Hepatic stellate cell (primary cell): Measurements from ENCODE around the gene CPSF3.

Experiments used
- DNase-seq: peaks from one replicate; pipeline ENCODE4 v3.0.0; 2011; ENCODE audit warnings: low spot score

Gene CPSF3

DNA sequence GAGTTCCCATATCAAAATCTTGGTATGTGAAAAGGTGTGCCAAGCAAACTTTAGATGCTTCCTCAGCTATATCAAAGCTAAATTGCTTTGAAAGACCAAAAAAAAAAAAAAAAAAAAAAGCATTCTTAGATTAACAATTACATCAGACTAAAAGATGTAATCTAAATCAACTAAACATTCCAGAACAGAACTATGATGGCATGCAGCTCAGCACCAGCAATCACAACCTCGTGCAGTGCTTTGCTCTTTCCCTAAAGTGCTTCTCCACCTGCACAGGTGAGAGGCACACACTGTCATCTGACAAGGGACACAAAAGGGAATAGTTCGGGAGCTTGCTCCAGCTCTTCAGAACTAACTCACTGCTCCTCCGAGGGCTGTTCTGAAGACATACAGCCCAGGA lies 94.7 kb downstream of the CPSF3 start:
- no peak for DNase-seq

DNA sequence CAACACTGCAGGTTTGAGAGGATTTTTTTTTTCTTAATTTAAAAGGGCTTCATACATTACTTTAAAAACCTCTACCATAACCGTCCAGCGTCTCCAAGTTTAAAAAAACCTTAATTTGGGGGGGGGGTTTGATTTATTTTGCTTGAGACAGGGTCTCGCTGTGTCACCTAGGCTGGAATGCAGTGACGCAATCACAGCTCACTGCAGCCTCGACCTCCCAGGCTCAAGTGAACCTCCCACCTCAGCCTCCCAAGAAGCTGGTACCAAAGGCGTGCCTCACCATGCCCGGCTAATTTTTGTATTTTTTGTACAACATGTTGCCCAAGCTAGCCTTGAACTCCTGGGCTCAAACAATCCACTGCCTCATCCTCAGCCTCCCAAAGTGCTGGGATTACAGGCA lies 95.3 kb downstream of the CPSF3 start:
- no peak for DNase-seq

DNA sequence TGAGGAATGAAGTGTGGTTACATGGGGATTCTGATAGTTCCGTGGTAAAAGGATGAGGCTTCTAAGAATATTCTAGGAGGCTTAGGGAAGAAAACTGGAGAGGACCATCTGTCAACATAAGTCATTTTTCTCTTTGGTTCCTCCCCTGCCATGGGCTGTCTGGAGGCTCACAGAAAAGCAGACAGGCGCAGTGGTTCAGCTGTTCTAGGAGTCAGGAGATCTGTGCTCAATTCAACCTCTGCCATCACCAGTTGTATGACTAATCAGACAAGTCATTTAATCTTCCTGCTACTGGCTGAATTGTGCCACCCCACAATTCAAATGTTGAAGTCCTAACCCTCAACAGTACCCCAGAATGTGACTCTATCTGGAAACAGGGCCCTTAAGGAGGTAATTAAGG lies 95.8 kb downstream of the CPSF3 start:
- DNase-seq: no peak
